Occipital lobe (tissue), 2 donors: ENCODE results near the gene RAB40A. TPM values are rescaled to one million over a fixed set of nuclear protein-coding genes. Genes with fewer than 3 reads are reported as not detected.
"Not testable (repeated sequence)": the region's sequence is repeated elsewhere in the genome, so short reads cannot be mapped to it uniquely, and the experiment has no call there.

Source experiments
- DNase-seq: peaks from one replicate; lab custom pipeline; 2025; lab: John Stamatoyannopoulos, UW
- total RNA-seq: library from RNA; depleted of rRNA; stranded (reverse); fragments of >200 nt; gene quantifications from one replicate; pipeline ENCODE4 v1.2.3, GENCODE V29; 2014

Gene RAB40A
- total RNA-seq, 1 donor from 2014 or later, result 0.94 TPM

- DNase-seq, result peak; percentile 0
Measured at GRCh38 chrX:103464072-103464773, 55.1 kb downstream of the RAB40A start.

- no peak for DNase-seq
Measured at GRCh38 chrX:103461156-103461555, 58.1 kb downstream of the RAB40A start.

GRCh38 chrX:103460001-103460755, 59.1 kb downstream of the RAB40A start:
- not testable (repeated sequence) for DNase-seq

- no peak for DNase-seq
Measured at GRCh38 chrX:103453655-103454054, 65.6 kb downstream of the RAB40A start.

Other genes starting within 250 kb of the RAB40A start
- gene TCEAL5, start 242.7 kb downstream of the RAB40A start, total RNA-seq, result 7.2 TPM
- 101 TPM for gene BEX2, start 208.5 kb downstream of the RAB40A start, total RNA-seq
- 86.6 TPM for gene TCEAL7, start 189.2 kb downstream of the RAB40A start, total RNA-seq
- 36.5 TPM for gene TCEAL9, start 163.0 kb downstream of the RAB40A start, total RNA-seq
- gene BEX3, start 143.0 kb downstream of the RAB40A start, total RNA-seq, result 138 TPM
- gene TCEAL4, start 66.0 kb upstream of the RAB40A start, total RNA-seq, result 44.9 TPM
- 11.5 TPM for gene TCEAL3, start 88.5 kb upstream of the RAB40A start, total RNA-seq
- gene TCEAL1, start 109.5 kb upstream of the RAB40A start, total RNA-seq, result 57.2 TPM
- gene MORF4L2, start 167.2 kb upstream of the RAB40A start, total RNA-seq, result 345 TPM
- gene TMEM31, start 191.4 kb upstream of the RAB40A start, total RNA-seq, result not detected